ENCODE results near the gene LEKR1.

- TF ChIP-seq CTCF (IDR thresholded peaks at IDR 0.05) = no peak
- no peak for TF ChIP-seq POLR2A (IDR thresholded peaks at IDR 0.05)
Measured at GRCh38 chr3:157056035-157056434, 229.9 kb downstream of the LEKR1 start.
